ENCODE data around the gene TRAF3.

Gene TRAF3

GRCh38 chr14:102776761-102777710, at the start of gene TRAF3:
Gene TRAF3, plus strand, starts transcription at chr14:102777449. Its CDS starts 92,753 bp downstream, at chr14:102870202.
- in situ Hi-C loops (cut with MboI; ENCODE audit: low sequenced_read_pairs), result no loop called here

DNA sequence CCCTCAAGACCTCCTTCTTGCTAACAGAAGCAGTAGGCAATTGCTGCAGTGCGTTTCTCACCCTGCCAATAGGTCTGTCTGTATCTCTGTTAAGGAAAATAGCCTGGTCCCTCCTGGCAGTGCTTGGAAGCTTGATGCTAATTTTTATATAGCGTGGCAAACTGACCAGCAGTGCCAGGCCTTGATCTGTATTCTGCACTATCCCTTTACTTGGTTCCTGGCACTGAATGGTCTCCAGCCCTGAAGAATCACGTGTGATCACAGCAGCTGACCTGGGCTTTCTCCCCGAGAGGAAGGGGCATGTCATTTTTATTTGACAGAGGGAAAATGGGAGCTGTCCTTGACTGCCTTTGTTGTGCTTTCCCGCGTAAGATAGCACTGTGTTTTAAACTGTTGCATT, 48.7 kb upstream of the TRAF3 start:
- in situ Hi-C loops (cut with MboI; ENCODE audit: low sequenced_read_pairs), result no loop called here

DNA sequence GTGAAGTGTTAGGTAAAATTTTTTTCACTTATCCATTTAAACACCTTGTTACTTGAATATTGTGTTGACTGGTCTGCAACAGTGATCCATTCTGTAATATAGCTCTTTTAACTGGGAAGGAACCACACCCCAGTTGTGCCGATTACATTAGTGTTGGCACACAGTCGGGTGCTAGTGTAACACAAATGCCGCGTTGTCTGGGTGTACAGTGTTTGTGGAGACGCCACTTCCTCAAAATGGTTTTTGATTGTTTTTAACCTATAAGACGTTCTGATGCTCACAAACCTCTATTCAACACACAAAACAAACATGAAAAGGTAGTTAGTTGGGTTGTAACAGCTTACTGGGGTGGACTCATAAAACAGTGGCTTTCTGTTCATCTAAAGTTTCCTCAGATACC, 48.0 kb upstream of the TRAF3 start:
- in situ Hi-C loops (cut with MboI; ENCODE audit: low sequenced_read_pairs), result no loop called here

- in situ Hi-C loops (cut with MboI; ENCODE audit: low sequenced_read_pairs), result no loop called here
Observed at GRCh38 chr14:102729825-102730224, 47.4 kb upstream of the TRAF3 start.

GRCh38 chr14:102731101-102731870, 46.0 kb upstream of the TRAF3 start:
- in situ Hi-C loops (cut with MboI; ENCODE audit: low sequenced_read_pairs), result no loop called here

DNA sequence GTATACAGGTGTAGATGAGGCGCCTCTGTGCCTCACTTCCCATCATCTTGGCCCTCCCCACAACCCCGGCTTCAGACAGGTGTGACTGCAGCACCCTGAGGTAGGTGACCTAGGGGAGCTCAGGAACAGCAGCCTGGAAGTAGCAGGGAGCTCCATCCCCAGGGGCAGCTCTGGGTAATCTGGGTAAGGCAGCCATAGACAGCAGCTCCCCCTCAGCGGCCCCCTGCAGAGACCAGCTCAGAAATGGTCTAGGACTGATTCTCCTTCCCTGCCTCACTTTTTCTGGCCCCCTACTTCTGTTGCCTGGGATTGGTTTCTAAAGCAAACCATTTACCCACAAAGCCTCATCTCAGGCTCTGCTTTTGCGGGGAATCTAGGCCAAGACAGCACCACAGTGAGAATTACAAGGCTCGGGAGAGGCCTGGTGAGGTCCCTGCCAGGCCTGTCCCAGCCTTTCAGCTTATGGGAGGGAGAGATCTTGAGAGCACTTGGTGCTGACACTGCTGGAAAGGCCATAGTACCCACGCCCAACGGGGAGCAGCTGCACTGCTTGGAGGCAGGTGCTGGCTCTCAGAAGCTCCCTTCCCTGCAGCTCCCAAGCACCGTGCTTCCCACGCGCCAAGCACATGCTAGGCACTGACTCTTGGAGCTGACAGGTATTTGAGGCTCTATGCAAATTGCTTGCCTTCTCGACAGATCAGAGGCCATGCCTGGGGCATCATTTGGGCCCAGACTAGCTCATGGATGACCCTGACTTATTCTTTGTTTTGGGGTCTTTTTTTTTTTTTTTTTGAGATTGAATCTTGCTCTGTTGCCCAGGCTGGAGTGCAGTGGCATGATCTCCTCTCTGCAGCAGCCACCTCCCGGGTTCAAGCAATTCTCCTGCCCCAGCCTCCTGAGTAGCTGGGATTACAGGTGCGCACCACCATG, 45.1 kb upstream of the TRAF3 start:
- in situ Hi-C loops (cut with MboI; ENCODE audit: low sequenced_read_pairs), result no loop called here

DNA sequence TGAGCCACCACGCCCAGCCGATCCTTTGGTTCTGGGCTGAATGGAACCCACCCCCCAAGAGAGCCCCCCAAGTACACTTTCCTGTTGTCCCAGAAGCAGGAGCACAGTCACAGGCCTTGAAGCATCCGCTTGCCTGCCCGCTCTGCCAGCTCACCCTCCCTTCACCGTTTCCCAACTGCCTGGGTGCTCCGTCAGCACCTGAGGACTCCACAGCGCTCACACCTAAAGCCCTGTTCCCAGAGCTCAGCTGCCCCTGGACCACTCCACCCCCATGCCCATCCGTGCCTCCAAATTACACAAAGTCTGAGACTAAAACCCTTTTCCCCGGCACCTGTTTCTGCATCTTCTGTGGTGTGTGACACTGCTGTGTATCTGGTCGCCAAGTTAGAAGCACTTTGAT, 44.3 kb upstream of the TRAF3 start:
- in situ Hi-C loops (cut with MboI; ENCODE audit: low sequenced_read_pairs), result no loop called here

DNA sequence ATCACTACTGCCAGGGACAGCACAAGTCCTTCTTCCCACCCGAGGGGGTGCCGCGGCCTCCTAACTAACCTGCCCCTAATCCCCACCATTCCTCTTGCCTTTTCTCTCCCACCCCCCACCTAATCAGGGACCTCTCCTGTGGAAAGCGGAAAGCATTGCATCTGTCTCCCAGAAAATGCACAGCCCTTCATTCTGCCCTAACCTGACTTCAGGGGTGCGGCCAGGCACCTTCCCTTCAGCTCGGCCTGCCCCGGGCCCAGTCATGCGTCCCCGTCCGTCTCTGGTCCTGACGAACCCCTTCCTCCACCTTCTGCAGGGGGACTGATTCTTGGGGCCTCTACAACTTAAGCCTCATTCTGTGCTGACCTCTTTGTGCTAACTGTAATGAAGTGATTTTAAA, 43.9 kb upstream of the TRAF3 start:
- in situ Hi-C loops (cut with MboI; ENCODE audit: low sequenced_read_pairs), result no loop called here

DNA sequence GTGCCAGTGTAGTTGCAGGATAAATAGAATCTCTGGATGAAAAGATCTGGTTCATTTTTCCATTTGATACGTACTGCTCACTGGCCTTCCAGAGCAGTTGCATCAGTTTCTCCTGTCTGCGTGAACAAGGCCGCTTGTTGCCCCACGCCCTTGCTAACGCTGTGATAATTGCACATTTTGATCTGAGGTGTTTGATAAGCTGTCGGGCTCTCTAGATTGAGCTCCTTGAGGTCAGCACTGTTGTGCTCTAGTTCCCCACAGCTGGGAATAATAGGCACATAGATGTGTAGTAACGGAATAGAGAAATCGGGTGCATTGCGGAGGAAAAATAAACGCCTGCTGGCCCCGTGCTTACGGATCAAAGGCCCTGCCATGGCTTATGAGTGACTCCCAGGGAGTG, 42.8 kb upstream of the TRAF3 start:
- in situ Hi-C loops (cut with MboI; ENCODE audit: low sequenced_read_pairs), result no loop called here

GRCh38 chr14:102736956-102737355, 40.3 kb upstream of the TRAF3 start:
- in situ Hi-C loops (cut with MboI; ENCODE audit: low sequenced_read_pairs), result no loop called here

- in situ Hi-C loops (cut with MboI; ENCODE audit: low sequenced_read_pairs), result no loop called here
Observed at GRCh38 chr14:102737402-102738372, 39.6 kb upstream of the TRAF3 start.

DNA sequence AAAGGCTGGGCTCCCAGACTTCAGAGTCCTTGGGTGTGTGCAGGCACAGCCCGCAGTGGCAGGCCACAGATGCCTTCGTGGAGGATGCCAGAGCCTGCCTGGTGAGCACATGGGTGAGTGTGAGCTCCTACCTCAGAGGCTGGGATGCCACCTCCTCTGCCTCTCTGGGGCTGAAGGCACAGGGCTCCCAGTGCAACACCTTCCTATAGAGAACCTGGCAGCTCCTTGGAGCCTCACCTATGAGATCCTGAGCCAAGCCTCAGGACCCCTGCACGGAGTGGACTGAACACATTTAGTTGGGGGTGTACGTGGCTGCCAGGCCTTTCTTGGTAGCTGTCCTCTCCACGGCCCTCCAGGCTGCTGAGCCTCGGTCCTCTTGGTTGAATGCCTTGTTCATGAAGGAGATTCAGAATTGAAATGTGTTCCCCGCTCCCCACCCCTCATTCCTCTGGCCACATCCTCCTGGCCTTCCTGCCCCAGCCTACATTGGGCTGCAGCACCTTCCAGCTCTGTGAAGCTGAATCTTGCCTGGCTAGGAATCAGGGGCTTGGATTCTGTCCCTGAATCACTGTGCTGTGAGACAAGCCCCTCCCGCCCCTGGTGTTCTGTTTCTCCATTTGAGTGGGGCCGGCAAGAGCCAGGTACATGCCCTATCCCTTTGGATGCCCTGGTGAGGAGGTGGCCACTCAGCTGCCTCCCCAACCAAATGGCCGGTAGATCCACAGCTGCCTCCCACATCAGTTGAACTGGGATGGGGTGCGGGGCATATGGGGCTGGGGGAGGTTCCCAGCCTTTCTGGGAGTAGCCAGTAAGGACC, 38.7 kb upstream of the TRAF3 start:
- in situ Hi-C loops (cut with MboI; ENCODE audit: low sequenced_read_pairs), result no loop called here

GRCh38 chr14:102739190-102739469, 38.1 kb upstream of the TRAF3 start:
- in situ Hi-C loops (cut with MboI; ENCODE audit: low sequenced_read_pairs), result no loop called here

DNA sequence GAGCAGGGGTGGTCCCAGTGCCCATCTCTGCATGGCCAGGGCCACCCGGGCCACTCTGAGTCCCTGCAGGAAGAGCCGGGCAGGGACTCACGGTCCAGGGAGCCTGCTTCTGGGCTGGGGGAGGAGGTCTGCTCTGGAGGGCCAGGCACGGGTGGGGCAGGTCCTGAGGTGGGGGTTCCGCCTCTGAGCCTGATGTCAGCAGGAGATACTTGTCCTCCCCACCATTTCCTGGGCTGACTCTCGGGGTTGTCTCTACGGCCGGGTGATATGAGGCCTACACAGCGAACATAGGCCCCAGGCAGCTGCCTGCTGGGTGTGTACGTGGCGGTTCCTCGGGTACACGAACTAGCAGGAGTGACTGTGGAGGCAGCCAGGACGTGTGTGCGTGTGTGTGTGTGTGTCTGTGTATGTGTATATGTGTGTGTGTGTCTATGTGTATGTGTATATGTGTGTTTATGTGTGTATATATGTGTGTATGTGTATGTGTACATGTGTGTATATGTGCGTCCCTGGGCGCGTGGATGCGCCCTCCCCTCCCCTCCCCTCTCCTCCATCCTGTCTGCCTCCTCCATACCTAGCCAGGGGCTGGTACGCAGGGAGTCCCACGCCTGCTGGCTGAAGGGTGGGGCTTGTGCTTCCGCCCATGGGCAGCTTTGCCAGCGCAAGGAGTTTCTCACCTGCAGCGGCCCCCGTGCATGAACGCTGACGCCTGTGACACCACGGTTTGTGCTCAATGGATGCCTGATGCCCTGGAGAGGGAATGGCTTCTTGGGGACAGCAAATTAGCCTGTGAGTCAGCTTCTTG, 30.4 kb upstream of the TRAF3 start:
- in situ Hi-C loops (cut with MboI; ENCODE audit: low sequenced_read_pairs), result no loop called here

DNA sequence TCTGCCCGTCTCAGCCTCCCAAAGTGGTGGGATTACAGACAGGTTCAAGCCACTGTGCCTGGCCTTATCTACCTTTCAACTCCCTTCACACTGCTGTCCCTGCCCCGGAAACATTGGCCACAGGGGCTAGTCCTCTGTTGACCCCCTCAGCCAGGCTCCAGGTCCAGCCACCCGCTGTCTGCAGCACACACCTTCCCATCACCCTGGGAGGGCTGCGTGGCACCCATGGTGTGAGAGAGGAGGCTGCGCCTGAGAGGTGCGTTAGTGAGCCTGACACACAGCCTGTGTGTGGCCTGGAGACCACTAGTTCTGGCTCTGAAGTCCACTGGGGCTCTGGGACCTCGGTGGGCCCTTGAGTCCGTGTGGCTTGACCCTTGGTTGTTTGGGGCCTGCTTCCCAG, 28.4 kb upstream of the TRAF3 start:
- in situ Hi-C loops (cut with MboI; ENCODE audit: low sequenced_read_pairs), result no loop called here

DNA sequence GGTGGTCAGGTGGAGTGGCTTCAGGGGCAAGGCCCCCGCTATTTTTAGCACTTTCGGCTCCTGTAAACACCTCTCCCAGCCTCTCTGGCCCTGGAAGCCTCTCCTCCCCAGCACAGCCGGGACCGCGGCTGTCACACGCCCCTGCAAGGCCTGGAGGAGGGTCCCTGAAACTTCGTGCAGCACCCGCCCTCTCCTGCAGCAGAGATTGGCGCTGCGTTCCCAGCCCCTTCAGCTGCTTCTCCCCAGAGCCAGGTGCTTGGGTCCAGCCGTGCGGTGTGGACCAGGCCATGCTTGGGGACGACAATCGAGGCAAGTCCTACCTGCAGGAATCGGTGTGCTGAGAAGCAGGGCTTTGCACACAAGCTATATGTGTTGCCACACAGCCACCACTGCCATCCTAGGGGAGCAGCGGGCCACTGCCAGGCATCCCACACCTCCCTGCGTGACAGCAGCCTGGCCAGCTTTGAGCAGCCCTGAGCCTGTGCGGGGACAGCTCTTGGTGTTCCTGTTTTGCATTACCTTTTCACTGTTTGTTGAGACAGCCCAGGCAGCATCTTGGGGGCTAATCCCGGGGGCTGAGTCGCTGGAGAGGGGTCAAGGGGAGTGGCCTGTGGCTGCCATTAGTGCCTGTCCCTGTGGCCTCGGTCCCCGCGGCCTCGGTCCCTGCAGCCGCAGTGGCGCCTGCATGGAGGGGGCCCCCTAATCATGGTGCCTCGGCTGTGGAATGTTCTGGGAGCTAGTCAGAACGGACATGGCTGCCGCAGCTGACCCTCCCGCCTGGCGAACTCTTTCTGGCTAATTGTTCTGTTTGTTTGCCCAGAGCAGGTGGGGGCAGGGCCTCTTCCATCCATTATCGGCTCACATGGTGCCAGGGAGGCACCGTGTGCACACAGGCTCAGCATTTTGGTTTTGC, 27.6 kb upstream of the TRAF3 start:
- in situ Hi-C loops (cut with MboI; ENCODE audit: low sequenced_read_pairs), result no loop called here

DNA sequence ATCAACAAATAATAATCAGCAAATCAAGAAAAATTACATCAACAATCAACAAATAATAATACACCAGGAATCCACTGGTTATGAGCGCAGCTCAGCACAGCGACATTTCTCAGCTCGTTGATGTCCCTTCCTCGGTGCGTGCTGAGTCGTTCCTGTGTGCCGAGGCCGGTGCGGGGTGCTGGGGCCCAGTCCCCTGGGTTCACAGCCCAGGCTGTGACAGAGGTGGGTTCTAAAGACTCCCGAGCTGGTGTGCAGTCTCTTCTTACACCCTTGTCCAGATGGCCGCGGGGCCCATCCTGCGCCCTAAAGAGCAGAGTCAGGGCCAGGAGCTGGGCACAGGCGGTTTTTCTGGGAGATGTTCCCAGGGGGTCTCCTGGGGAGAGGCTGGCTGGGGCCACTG, 26.9 kb upstream of the TRAF3 start:
- in situ Hi-C loops (cut with MboI; ENCODE audit: low sequenced_read_pairs), result no loop called here

Data from HL-60/S4 (cell line).